ENCODE data around the gene KDM2A. TPM values are rescaled to one million over a fixed set of nuclear protein-coding genes. Genes with fewer than 3 reads are reported as not detected.
A peak's percentile ranks its signal among the peaks of the same experiment; 100 is the strongest.
"Not testable (repeated sequence)": the region's sequence is repeated elsewhere in the genome, so short reads cannot be mapped to it uniquely, and the experiment has no call there.

KDM2A gene
- total RNA-seq, 1 donor from 2014 or later: 71.0 TPM

GRCh38 chr11:67167091-67167490 lies 48.0 kb downstream of the KDM2A start:
- Mint-ChIP-seq H3K27me3 (ENCODE audit: unreplicated experiment) (peaks cover 2% of the 10 kb centered on the region), H3K36me3 (ENCODE audit: unreplicated experiment) (no peaks in the 10 kb centered on the region), H3K27ac (ENCODE audit: unreplicated experiment) (no peak overlapping the region), H3K4me3 (ENCODE audit: unreplicated experiment) (no peak overlapping the region), H3K4me1 (ENCODE audit: low read depth, unreplicated experiment) (peaks cover 6% of the 10 kb centered on the region), H3K9me3 (ENCODE audit: unreplicated experiment) (peaks cover 5% of the 10 kb centered on the region)
- no peak for TF ChIP-seq CTCF (IDR thresholded peaks at IDR 0.05; ENCODE audit: partially characterized antibody, unreplicated experiment)
- DNase-seq: no peak

- no peak overlapping the region for H3K27ac Mint-ChIP-seq (ENCODE audit: unreplicated experiment)
- no peak for DNase-seq
- H3K27me3 Mint-ChIP-seq (ENCODE audit: unreplicated experiment): peaks cover 2% of the 10 kb centered on the region
- H3K36me3 Mint-ChIP-seq (ENCODE audit: unreplicated experiment): no peaks in the 10 kb centered on the region
- peaks cover 6% of the 10 kb centered on the region for H3K4me1 Mint-ChIP-seq (ENCODE audit: low read depth, unreplicated experiment)
- peaks cover 5% of the 10 kb centered on the region for H3K9me3 Mint-ChIP-seq (ENCODE audit: unreplicated experiment)
- TF ChIP-seq CTCF (IDR thresholded peaks at IDR 0.05; ENCODE audit: partially characterized antibody, unreplicated experiment): no peak
- no peak overlapping the region for H3K4me3 Mint-ChIP-seq (ENCODE audit: unreplicated experiment)
Observed at GRCh38 chr11:67167719-67168118, 48.7 kb downstream of the KDM2A start.

- H3K27me3 Mint-ChIP-seq (ENCODE audit: unreplicated experiment); H3K4me3 Mint-ChIP-seq (ENCODE audit: unreplicated experiment); H3K36me3 Mint-ChIP-seq (ENCODE audit: unreplicated experiment); H3K9me3 Mint-ChIP-seq (ENCODE audit: unreplicated experiment); DNase-seq; H3K4me1 Mint-ChIP-seq (ENCODE audit: low read depth, unreplicated experiment); H3K27ac Mint-ChIP-seq (ENCODE audit: unreplicated experiment): not testable (repeated sequence)
Observed at GRCh38 chr11:67168911-67169310, 49.8 kb downstream of the KDM2A start.

- no peak overlapping the region for H3K27ac Mint-ChIP-seq (ENCODE audit: unreplicated experiment)
- H3K4me1 Mint-ChIP-seq (ENCODE audit: low read depth, unreplicated experiment): no peaks in the 10 kb centered on the region
- H3K36me3 Mint-ChIP-seq (ENCODE audit: unreplicated experiment): no peaks in the 10 kb centered on the region
- no peak for DNase-seq
- H3K4me3 Mint-ChIP-seq (ENCODE audit: unreplicated experiment): no peak overlapping the region
- no peaks in the 10 kb centered on the region for H3K9me3 Mint-ChIP-seq (ENCODE audit: unreplicated experiment)
- H3K27me3 Mint-ChIP-seq (ENCODE audit: unreplicated experiment): no peaks in the 10 kb centered on the region
- TF ChIP-seq CTCF (IDR thresholded peaks at IDR 0.05; ENCODE audit: partially characterized antibody, unreplicated experiment): no peak
Observed at GRCh38 chr11:67174311-67174710, 55.2 kb downstream of the KDM2A start.

- H3K4me1 Mint-ChIP-seq (ENCODE audit: low read depth, unreplicated experiment): no peaks in the 10 kb centered on the region
- no peak for DNase-seq
- H3K27me3 Mint-ChIP-seq (ENCODE audit: unreplicated experiment): no peaks in the 10 kb centered on the region
- no peaks in the 10 kb centered on the region for H3K36me3 Mint-ChIP-seq (ENCODE audit: unreplicated experiment)
- peak overlapping the region; percentile 30 for H3K4me3 Mint-ChIP-seq (ENCODE audit: unreplicated experiment)
- no peaks in the 10 kb centered on the region for H3K9me3 Mint-ChIP-seq (ENCODE audit: unreplicated experiment)
- H3K27ac Mint-ChIP-seq (ENCODE audit: unreplicated experiment): no peak overlapping the region
- TF ChIP-seq CTCF (IDR thresholded peaks at IDR 0.05; ENCODE audit: partially characterized antibody, unreplicated experiment): no peak
Observed at GRCh38 chr11:67177399-67178281, 58.6 kb downstream of the KDM2A start.
